Keratinocyte (primary cell): Measurements from ENCODE around the gene MRPL24. TPM values are rescaled to one million over a fixed set of nuclear protein-coding genes. Genes with fewer than 3 reads are reported as not detected.

Experiments used
- DNase-seq: peaks from one replicate; pipeline ENCODE4 v3.0.0-alpha.2; 2011; ENCODE audit warnings: low read depth, missing footprints, low spot score
- FAIRE-seq: peaks from 2 replicates; lab custom pipeline; 2011; peaks lifted over from hg19 to GRCh38; lab: Jason Lieb, UNC
- H2AFZ ChIP-seq: 2 replicates; pipeline ENCODE4 v1.6.0; 2012; ENCODE audit warnings: low read length, control low read depth, inconsistent platforms; ENCODE audit not compliant: control insufficient read depth
- H3K27ac ChIP-seq: 2 replicates; pipeline ENCODE4 v1.5.1; 2011; ENCODE audit warnings: low read length; ENCODE audit not compliant: control insufficient read depth, insufficient read depth
- H3K27me3 ChIP-seq: 3 replicates; pipeline ENCODE4 v1.6.0; 2011; ENCODE audit warnings: low read length; ENCODE audit not compliant: control insufficient read depth, insufficient read depth; ENCODE audit errors: extremely low read depth
- H3K36me3 ChIP-seq, 2 experiments: 2 replicates in 1 of 2; 3 replicates in 1 of 2; pipeline ENCODE4 v1.5.1; 2011; ENCODE audit warnings: low read length in 2 of 2, mild to moderate bottlenecking in 1 of 2; ENCODE audit not compliant: control insufficient read depth in 2 of 2, insufficient read depth in 2 of 2; ENCODE audit errors: extremely low read depth in 1 of 2
- H3K4me1 ChIP-seq: 3 replicates; pipeline ENCODE4 v1.5.1; 2011; ENCODE audit warnings: low read length; ENCODE audit not compliant: control insufficient read depth, insufficient read depth; ENCODE audit errors: extremely low read depth
- H3K4me2 ChIP-seq: 3 replicates; pipeline ENCODE4 v1.6.0; 2011; ENCODE audit warnings: low read depth, low read length; ENCODE audit not compliant: control insufficient read depth, insufficient read depth; ENCODE audit errors: extremely low read depth
- H3K4me3 ChIP-seq, 3 experiments: fragments of 200-600 bp in 1 of 3; sonication (generic) in 1 of 3; 2 replicates in 2 of 3; 3 replicates in 1 of 3; pipeline ENCODE4 v1.5.1; 2011 to 2016; ENCODE audit warnings: low read length in 3 of 3, mild to moderate bottlenecking in 3 of 3, control low read depth in 2 of 3, inconsistent platforms in 1 of 3, low read depth in 1 of 3, mixed read lengths in 1 of 3, mixed run types in 1 of 3, moderate library complexity in 1 of 3; ENCODE audit not compliant: control insufficient read depth in 2 of 3, insufficient read depth in 2 of 3; ENCODE audit errors: extremely low read depth in 1 of 3
- H3K79me2 ChIP-seq: 2 replicates; pipeline ENCODE4 v1.6.0; 2012; ENCODE audit warnings: low read length; ENCODE audit not compliant: control insufficient read depth, insufficient read depth
- H3K9ac ChIP-seq: 3 replicates; pipeline ENCODE4 v1.6.0; 2011; ENCODE audit warnings: low read length; ENCODE audit not compliant: control insufficient read depth, insufficient read depth; ENCODE audit errors: extremely low read depth
- H3K9me1 ChIP-seq: 3 replicates; pipeline ENCODE4 v1.6.0; 2011; ENCODE audit warnings: low read length; ENCODE audit not compliant: control insufficient read depth, insufficient read depth; ENCODE audit errors: extremely low read depth
- H3K9me3 ChIP-seq: 2 replicates; pipeline ENCODE4 v1.5.1; 2012; ENCODE audit warnings: low read depth, low read length; ENCODE audit not compliant: control insufficient read depth
- H4K20me1 ChIP-seq: 3 replicates; pipeline ENCODE4 v1.6.0; 2011; ENCODE audit warnings: low read length; ENCODE audit not compliant: control insufficient read depth, insufficient read depth; ENCODE audit errors: extremely low read depth
- CTCF ChIP-seq, 3 experiments: IDR thresholded peaks in 1 of 3; conservative IDR thresholded peaks in 1 of 3; optimal IDR thresholded peaks in 1 of 3; 2 replicates in 2 of 3; 3 replicates in 1 of 3; pipeline versions ENCODE3 to v1.5.1; 2011; ENCODE audit warnings: low read length in 3 of 3, mild to moderate bottlenecking in 3 of 3, moderate library complexity in 2 of 3, control low read depth in 1 of 3, inconsistent platforms in 1 of 3; ENCODE audit not compliant: insufficient read depth in 2 of 3; ENCODE audit errors: extremely low read depth in 1 of 3
- EZH2 ChIP-seq: IDR thresholded peaks from one replicate; pipeline ENCODE4 v1.6.1; 2012; ENCODE audit warnings: inconsistent platforms, mild to moderate bottlenecking, low read length, moderate library complexity
- dilution Hi-C: fragments of 300-500 bp; cut with MboI; formaldehyde crosslinking; loops from one replicate; pipeline ENCODE4 v1.7.0; 2020; ENCODE audit warnings: low sequenced_read_pairs; ENCODE audit not compliant: extremely low pct_ligation_motif_present
- polyA plus RNA-seq, 5 experiments: library from polyadenylated mRNA; depleted of rRNA in 3 of 5; stranded (reverse) in 3 of 5; stranded (forward) in 1 of 5; unstranded in 1 of 5; fragments of >200 nt; gene quantifications; 1 replicate in 1 of 5; 2 replicates in 3 of 5; 3 replicates in 1 of 5; pipeline versions ENCODE4 v1.2.1 to v1.2.3, GENCODE V29; 2011 to 2012; ENCODE audit warnings: missing spikeins in 2 of 5, low read depth in 1 of 5, low replicate concordance in 1 of 5

MRPL24 gene
- polyA plus RNA-seq, 1 donor (not counting 4 experiments of a cell fraction or from before 2014, with no cell fraction given), result 157 TPM

- dilution Hi-C loops, result no loop called here
- Histone ChIP-seq H3K27ac (peak overlapping the region; percentile 73), H3K36me3 (peaks cover 28 to 43% of the 10 kb centered on the region in 2 experiments), H3K4me1 (peaks cover 8% of the 10 kb centered on the region), H3K27me3 (no peaks in the 10 kb centered on the region), H2AFZ (peak overlapping the region; percentile 21), H3K4me3 (peak overlapping the region; percentile 63 to 83 (median 75)), H3K4me2 (peak overlapping the region; percentile 86), H3K9me3 (no peaks in the 10 kb centered on the region), H3K79me2 (peaks cover 34% of the 10 kb centered on the region), H4K20me1 (no peaks in the 10 kb centered on the region), H3K9ac (peak overlapping the region; percentile 90), H3K9me1 (no peaks in the 10 kb centered on the region)
- TF ChIP-seq EZH2 (no peak), CTCF (optimal IDR thresholded peaks at IDR 0.05 in 1 of 3, IDR thresholded peaks at IDR 0.05 in 1 of 3, conservative IDR thresholded peaks at IDR 0.05 in 1 of 3; ENCODE audit: extremely low read depth in 1 of 3, insufficient read depth in 2 of 3, low read length in 3 of 3) (no peak)
- DNase-seq, result no peak
- FAIRE-seq, result peak; percentile 56
These were observed 599 bp downstream of the MRPL24 start for GRCh38 chr1:156740237-156740740.

- no peak for DNase-seq
- no peak overlapping the region for H3K4me3 ChIP-seq
- no peak overlapping the region for H2AFZ ChIP-seq
- no peak for TF ChIP-seq CTCF (optimal IDR thresholded peaks at IDR 0.05 in 1 of 3, IDR thresholded peaks at IDR 0.05 in 1 of 3, conservative IDR thresholded peaks at IDR 0.05 in 1 of 3; ENCODE audit: extremely low read depth in 1 of 3, insufficient read depth in 2 of 3, low read length in 3 of 3)
- no peak for TF ChIP-seq EZH2
- no peaks in the 10 kb centered on the region for H3K9me1 ChIP-seq
- dilution Hi-C loops, result no loop called here
- no peaks in the 10 kb centered on the region for H3K9me3 ChIP-seq
- no peak overlapping the region for H3K4me2 ChIP-seq
- H4K20me1 ChIP-seq, result no peaks in the 10 kb centered on the region
- no peaks in the 10 kb centered on the region for H3K27me3 ChIP-seq
- peaks cover 21 to 38% of the 10 kb centered on the region in 2 experiments for H3K36me3 ChIP-seq
- H3K4me1 ChIP-seq, result peaks cover 8% of the 10 kb centered on the region
- no peak overlapping the region for H3K9ac ChIP-seq
- no peak for FAIRE-seq
- H3K79me2 ChIP-seq, result peaks cover 24% of the 10 kb centered on the region
- H3K27ac ChIP-seq, result no peak overlapping the region
These were observed 2.0 kb downstream of the MRPL24 start for GRCh38 chr1:156738916-156739315.
